WERI-Rb-1 (cell line): ENCODE measurements around the gene EXOC1.

Experiments used
- DNase-seq: peaks from one replicate; pipeline ENCODE4 v3.0.0-alpha.2; 2020
- H3K27ac ChIP-seq: fragments of 250-450 bp; sonication (Bioruptor Pico); 2 replicates; pipeline ENCODE4 v1.5.1; 2020; ENCODE audit warnings: mild to moderate bottlenecking, moderate library complexity
- H3K27me3 ChIP-seq: fragments of 250-450 bp; sonication (Bioruptor Pico); 2 replicates; pipeline ENCODE4 v1.5.1; 2021; ENCODE audit warnings: mild to moderate bottlenecking, low read depth, moderate library complexity; ENCODE audit not compliant: insufficient read depth, severe bottlenecking
- H3K36me3 ChIP-seq: fragments of 250-450 bp; sonication (Bioruptor Pico); 2 replicates; pipeline ENCODE4 v1.5.1; 2020; ENCODE audit warnings: mild to moderate bottlenecking, moderate library complexity
- H3K4me3 ChIP-seq: 2 replicates; pipeline ENCODE4 v1.5.1; 2011; ENCODE audit warnings: low read depth, mild to moderate bottlenecking, control low read depth, low read length
- H3K9me3 ChIP-seq: fragments of 250-450 bp; sonication (Bioruptor Pico); 2 replicates; pipeline ENCODE4 v1.5.1; 2021; ENCODE audit warnings: mild to moderate bottlenecking, moderate library complexity; ENCODE audit not compliant: severe bottlenecking
- TF ChIP-seq, protein P1 (sequence below): IDR thresholded peaks from 2 replicates; pipeline ENCODE4 v1.5.1; 2011; ENCODE audit warnings: low read depth, mild to moderate bottlenecking, control low read depth, inconsistent platforms, low read length

EXOC1 gene

GRCh38 chr4:55849724-55850123, 3.7 kb upstream of the EXOC1 start:
- TF ChIP-seq, protein P1, sequence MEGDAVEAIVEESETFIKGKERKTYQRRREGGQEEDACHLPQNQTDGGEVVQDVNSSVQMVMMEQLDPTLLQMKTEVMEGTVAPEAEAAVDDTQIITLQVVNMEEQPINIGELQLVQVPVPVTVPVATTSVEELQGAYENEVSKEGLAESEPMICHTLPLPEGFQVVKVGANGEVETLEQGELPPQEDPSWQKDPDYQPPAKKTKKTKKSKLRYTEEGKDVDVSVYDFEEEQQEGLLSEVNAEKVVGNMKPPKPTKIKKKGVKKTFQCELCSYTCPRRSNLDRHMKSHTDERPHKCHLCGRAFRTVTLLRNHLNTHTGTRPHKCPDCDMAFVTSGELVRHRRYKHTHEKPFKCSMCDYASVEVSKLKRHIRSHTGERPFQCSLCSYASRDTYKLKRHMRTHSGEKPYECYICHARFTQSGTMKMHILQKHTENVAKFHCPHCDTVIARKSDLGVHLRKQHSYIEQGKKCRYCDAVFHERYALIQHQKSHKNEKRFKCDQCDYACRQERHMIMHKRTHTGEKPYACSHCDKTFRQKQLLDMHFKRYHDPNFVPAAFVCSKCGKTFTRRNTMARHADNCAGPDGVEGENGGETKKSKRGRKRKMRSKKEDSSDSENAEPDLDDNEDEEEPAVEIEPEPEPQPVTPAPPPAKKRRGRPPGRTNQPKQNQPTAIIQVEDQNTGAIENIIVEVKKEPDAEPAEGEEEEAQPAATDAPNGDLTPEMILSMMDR, result no peak

GRCh38 chr4:55851885-55852284, 1.6 kb upstream of the EXOC1 start:
- TF ChIP-seq, protein P1, result no peak
- Histone ChIP-seq H3K36me3 (no peaks in the 10 kb centered on the region), H3K27me3 (no peaks in the 10 kb centered on the region), H3K27ac (no peak overlapping the region), H3K9me3 (no peaks in the 10 kb centered on the region), H3K4me3 (no peak overlapping the region)
- DNase-seq, result no peak

More at GRCh38 chr4:55849724-55850123, 3.7 kb upstream of the EXOC1 start:
- Histone ChIP-seq H3K36me3 (no peaks in the 10 kb centered on the region), H3K9me3 (no peaks in the 10 kb centered on the region), H3K4me3 (no peak overlapping the region), H3K27me3 (no peaks in the 10 kb centered on the region), H3K27ac (no peak overlapping the region)
- DNase-seq, result no peak

DNA sequence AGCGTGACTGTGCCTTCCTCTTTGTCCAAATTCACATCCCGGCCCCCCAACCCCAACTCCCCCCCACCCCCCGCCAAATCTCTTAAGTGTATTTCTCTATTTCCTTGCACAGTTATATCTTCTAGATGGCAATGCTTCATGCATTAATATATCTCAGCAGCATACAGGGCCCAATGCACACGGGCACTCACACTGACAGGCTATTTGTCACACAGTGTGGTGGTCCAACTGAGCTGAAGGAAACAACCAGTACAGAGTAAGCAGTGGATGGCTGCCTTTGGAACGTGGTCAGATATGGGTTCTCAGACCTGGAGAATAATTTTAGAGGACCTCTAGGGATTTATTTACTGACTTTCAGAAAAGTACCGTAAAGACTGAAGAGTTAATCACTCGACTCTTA, 681 bp downstream of the EXOC1 start:
- no peaks in the 10 kb centered on the region for H3K9me3 ChIP-seq
- H3K27ac ChIP-seq, result no peak overlapping the region
- DNase-seq, result no peak
- H3K4me3 ChIP-seq, result peak overlapping the region; percentile 100
- no peaks in the 10 kb centered on the region for H3K27me3 ChIP-seq
- TF ChIP-seq, protein P1, result no peak
- H3K36me3 ChIP-seq, result 0 out of 2 replicates have a peak, but pooled peaks cover 2% of the 10 kb centered on the region

GRCh38 chr4:55857586-55857985, 4.1 kb downstream of the EXOC1 start:
- DNase-seq, result no peak
- H3K27me3 ChIP-seq, result no peaks in the 10 kb centered on the region
- H3K27ac ChIP-seq, result no peak overlapping the region
- H3K4me3 ChIP-seq, result no peak overlapping the region
- H3K36me3 ChIP-seq, result 0 out of 2 replicates have a peak, but pooled peaks cover 2% of the 10 kb centered on the region
- no peaks in the 10 kb centered on the region for H3K9me3 ChIP-seq
- TF ChIP-seq, protein P1, result no peak

DNA sequence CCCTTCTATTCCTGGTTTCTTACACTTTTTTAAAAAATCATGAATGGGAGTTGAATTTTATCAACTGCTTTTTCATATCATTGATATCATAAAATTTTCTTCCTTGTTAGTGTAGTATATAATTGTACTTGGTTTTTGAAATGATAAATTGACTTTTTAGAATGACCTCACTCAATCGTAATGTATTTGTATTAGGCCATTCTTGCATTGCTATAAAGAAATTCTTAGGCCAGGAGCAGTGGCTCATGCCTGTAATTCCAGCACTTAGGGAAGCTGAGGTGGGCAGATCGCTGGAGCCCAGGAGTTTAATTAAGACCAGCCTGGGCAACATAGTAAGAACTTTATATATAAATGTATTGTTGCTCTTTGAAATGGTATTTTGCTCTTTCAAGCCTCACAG, 6.3 kb downstream of the EXOC1 start:
- Histone ChIP-seq H3K9me3 (no peaks in the 10 kb centered on the region), H3K36me3 (0 out of 2 replicates have a peak, but pooled peaks cover 2% of the 10 kb centered on the region), H3K27ac (no peak overlapping the region), H3K27me3 (no peaks in the 10 kb centered on the region), H3K4me3 (no peak overlapping the region)
- TF ChIP-seq, protein P1, result no peak
- no peak for DNase-seq

- DNase-seq, result no peak
- no peak overlapping the region for H3K27ac ChIP-seq
- H3K4me3 ChIP-seq, result no peak overlapping the region
- H3K36me3 ChIP-seq, result no peaks in the 10 kb centered on the region; the same call in none of the 2 replicates
- no peaks in the 10 kb centered on the region for H3K9me3 ChIP-seq
- TF ChIP-seq, protein P1, result no peak
- no peaks in the 10 kb centered on the region for H3K27me3 ChIP-seq
Observed at GRCh38 chr4:55864577-55865223, 11.3 kb downstream of the EXOC1 start.
